K562 (cell line): Measurements from ENCODE around the gene HDGFL2. TPM values are rescaled to one million over a fixed set of nuclear protein-coding genes. Genes with fewer than 3 reads are reported as not detected.

Experiments used
- GABPB2 ChIP-seq: fragments of 250-450 bp; sonication (Bioruptor Pico); conservative IDR thresholded peaks from 2 replicates; pipeline ENCODE4 v1.5.1; 2021; ENCODE audit warnings: mild to moderate bottlenecking
- polyA plus RNA-seq, 8 experiments: library from polyadenylated mRNA; depleted of rRNA in 4 of 8; stranded (reverse) in 5 of 8; unstranded in 3 of 8; fragments of >200 nt; fragmentation: Nextera tagmentation in 2 of 8; fragmentation: Illumina TruSeq in 1 of 8; extraction: Ambion mirVana in 2 of 8; extraction: Trizol in 1 of 8; gene quantifications; 2 replicates each; pipeline versions ENCODE4 v1.2.1 to v1.2.3, GENCODE V29; 2011 to 2014; ENCODE audit warnings: inconsistent platforms in 1 of 8, missing spikeins in 1 of 8
- total RNA-seq, 7 experiments: library from RNA; depleted of rRNA in 6 of 7; stranded (reverse); fragments of >200 nt in 6 of 7; fragmentation: Illumina TruSeq in 2 of 7; extraction: Trizol in 2 of 7; gene quantifications; 2 replicates each; pipeline versions ENCODE4 v1.2.1 to v1.2.3, GENCODE V29; 2011 to 2021; ENCODE audit warnings: low replicate concordance in 1 of 7
- TF ChIP-seq, protein P1 (sequence below): sonication (generic); formaldehyde crosslinking; IDR thresholded peaks from 2 replicates; pipeline ENCODE4 v1.8.0; 2023; ENCODE audit warnings: missing genetic modification reagents, mild to moderate bottlenecking, borderline replicate concordance
- TF ChIP-seq, protein P2 (sequence below): fragments of 200-400 bp; formaldehyde crosslinking; IDR thresholded peaks from 2 replicates; pipeline ENCODE4 v1.6.1; 2017; ENCODE audit warnings: mild to moderate bottlenecking, low read depth, low read length, moderate library complexity

Gene HDGFL2
- total and polyA plus RNA-seq, 9 of the 15 experiments (the other 6 are each of a cell fraction or from before 2014, with no cell fraction given), result 0.13 to 61.7 (median 16.0) TPM

DNA sequence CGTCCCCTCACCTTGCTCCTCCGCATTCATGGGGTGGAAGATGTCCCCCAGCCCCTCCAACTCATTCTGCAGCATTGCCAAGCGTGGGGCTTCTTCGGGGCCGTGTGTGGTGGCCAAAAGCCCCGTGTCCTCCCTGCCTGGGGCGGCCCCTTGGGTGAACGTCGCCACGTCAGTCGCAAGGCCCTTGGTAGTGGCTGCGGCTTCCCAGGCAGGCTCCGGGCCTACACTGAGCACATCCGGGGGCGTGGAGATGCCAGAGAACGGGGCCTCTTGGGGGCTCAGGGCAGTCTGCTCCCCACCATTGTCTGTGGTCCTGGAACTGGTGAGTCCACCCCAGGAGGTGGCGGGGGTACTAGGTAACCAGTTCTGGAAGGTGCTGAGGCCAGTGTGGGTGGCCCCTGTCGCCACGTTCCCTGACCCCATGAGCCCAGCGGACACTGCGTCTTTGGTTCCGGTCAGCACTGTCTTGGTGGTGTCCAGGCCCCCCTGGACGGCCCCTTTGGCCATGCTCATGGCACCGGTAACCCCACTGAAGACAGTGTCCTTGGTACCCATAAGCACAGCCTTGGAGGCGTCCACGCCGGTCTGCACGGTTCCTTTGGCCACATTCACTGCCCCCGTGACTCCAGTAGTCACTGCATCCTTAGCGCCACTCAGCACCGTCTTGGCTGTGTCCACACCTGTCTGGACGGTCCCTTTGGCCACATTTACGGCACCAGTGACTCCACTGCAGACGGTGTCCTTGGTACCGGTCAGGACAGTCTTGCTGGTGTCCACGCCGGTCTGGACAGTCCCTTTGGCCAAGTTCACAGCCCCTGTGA lies 38.5 kb downstream of the HDGFL2 start (continued):
- TF ChIP-seq, protein P1, sequence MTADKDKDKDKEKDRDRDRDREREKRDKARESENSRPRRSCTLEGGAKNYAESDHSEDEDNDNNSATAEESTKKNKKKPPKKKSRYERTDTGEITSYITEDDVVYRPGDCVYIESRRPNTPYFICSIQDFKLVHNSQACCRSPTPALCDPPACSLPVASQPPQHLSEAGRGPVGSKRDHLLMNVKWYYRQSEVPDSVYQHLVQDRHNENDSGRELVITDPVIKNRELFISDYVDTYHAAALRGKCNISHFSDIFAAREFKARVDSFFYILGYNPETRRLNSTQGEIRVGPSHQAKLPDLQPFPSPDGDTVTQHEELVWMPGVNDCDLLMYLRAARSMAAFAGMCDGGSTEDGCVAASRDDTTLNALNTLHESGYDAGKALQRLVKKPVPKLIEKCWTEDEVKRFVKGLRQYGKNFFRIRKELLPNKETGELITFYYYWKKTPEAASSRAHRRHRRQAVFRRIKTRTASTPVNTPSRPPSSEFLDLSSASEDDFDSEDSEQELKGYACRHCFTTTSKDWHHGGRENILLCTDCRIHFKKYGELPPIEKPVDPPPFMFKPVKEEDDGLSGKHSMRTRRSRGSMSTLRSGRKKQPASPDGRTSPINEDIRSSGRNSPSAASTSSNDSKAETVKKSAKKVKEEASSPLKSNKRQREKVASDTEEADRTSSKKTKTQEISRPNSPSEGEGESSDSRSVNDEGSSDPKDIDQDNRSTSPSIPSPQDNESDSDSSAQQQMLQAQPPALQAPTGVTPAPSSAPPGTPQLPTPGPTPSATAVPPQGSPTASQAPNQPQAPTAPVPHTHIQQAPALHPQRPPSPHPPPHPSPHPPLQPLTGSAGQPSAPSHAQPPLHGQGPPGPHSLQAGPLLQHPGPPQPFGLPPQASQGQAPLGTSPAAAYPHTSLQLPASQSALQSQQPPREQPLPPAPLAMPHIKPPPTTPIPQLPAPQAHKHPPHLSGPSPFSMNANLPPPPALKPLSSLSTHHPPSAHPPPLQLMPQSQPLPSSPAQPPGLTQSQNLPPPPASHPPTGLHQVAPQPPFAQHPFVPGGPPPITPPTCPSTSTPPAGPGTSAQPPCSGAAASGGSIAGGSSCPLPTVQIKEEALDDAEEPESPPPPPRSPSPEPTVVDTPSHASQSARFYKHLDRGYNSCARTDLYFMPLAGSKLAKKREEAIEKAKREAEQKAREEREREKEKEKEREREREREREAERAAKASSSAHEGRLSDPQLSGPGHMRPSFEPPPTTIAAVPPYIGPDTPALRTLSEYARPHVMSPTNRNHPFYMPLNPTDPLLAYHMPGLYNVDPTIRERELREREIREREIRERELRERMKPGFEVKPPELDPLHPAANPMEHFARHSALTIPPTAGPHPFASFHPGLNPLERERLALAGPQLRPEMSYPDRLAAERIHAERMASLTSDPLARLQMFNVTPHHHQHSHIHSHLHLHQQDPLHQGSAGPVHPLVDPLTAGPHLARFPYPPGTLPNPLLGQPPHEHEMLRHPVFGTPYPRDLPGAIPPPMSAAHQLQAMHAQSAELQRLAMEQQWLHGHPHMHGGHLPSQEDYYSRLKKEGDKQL (CRISPR knock-in tag), result no peak
- TF ChIP-seq, protein P2, sequence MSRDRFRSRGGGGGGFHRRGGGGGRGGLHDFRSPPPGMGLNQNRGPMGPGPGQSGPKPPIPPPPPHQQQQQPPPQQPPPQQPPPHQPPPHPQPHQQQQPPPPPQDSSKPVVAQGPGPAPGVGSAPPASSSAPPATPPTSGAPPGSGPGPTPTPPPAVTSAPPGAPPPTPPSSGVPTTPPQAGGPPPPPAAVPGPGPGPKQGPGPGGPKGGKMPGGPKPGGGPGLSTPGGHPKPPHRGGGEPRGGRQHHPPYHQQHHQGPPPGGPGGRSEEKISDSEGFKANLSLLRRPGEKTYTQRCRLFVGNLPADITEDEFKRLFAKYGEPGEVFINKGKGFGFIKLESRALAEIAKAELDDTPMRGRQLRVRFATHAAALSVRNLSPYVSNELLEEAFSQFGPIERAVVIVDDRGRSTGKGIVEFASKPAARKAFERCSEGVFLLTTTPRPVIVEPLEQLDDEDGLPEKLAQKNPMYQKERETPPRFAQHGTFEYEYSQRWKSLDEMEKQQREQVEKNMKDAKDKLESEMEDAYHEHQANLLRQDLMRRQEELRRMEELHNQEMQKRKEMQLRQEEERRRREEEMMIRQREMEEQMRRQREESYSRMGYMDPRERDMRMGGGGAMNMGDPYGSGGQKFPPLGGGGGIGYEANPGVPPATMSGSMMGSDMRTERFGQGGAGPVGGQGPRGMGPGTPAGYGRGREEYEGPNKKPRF, result no peak
- TF ChIP-seq GABPB2 (CRISPR knock-in tag), result no peak
